ENCODE measurements around the gene DSG4. TPM values are rescaled to one million over a fixed set of nuclear protein-coding genes. Genes with fewer than 3 reads are reported as not detected.

DSG4 gene
- total and polyA plus RNA-seq, 4 experiments from 2014 or later = not detected

DNA sequence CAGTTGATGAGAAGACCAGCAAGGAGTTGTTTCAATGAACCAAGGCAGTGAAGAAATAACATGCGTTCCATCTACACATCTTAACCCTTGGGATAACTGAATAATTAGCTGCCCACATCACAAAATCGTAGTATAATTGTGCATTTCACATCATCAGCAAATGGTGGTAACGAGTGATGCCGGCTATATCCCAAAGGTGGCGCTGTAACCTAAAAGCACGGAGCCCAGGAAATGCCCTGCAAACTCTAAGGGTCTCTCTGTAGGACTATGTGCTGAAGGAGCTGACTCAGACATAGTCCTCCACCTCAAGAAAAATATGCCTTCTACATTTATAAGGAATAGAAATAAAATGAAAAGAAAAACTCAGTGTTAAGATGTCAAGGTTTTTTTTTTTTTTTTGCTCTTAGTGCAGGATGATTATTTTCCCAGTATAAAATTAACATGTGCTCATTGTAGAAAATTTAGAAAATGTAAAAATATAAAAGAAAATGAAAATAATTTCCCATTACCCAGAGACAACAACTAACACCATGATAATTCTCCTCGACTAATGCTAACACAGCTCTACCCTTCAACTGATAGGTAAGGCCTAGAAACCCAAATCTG lies 47.9 kb downstream of the DSG4 start:
- CTCF ChIA-PET (ENCODE audit: partially characterized antibody) = no interaction called here
- Mint-ChIP-seq H3K4me3 (no peak overlapping the region), H3K27ac (no peak overlapping the region), H3K9me3 (peaks cover 0 to 4% (median under 1%) of the 10 kb centered on the region in 8 donors), H3K4me1 (no peaks in the 10 kb centered on the region), H3K27me3 (peaks cover 0 to 4% of the 10 kb centered on the region in 2 donors), H3K36me3 (no peaks in the 10 kb centered on the region)
- no peaks in the 10 kb centered on the region for H3K36me3 ChIP-seq (ENCODE audit: insufficient read depth, low read length)
- no peaks in the 10 kb centered on the region for H3K4me1 ChIP-seq (ENCODE audit: insufficient read depth, low read length)
- no peak overlapping the region for H3K4me3 ChIP-seq (ENCODE audit: low read length in 2 of 2)
- no peaks in the 10 kb centered on the region for H3K27me3 ChIP-seq (ENCODE audit: insufficient read depth, low read length)
- no peaks in the 10 kb centered on the region for H3K9me3 ChIP-seq (ENCODE audit: control insufficient read depth in 1 of 2, low read length in 2 of 2)
- intact Hi-C loops (cut with micrococcal nuclease) = no loop called here
- POLR2A ChIA-PET (ENCODE audit: partially characterized antibody) = no interaction called here
- no peak for DNase-seq
- no peak overlapping the region for H3K27ac ChIP-seq (ENCODE audit: low read depth, low read length)

DNA sequence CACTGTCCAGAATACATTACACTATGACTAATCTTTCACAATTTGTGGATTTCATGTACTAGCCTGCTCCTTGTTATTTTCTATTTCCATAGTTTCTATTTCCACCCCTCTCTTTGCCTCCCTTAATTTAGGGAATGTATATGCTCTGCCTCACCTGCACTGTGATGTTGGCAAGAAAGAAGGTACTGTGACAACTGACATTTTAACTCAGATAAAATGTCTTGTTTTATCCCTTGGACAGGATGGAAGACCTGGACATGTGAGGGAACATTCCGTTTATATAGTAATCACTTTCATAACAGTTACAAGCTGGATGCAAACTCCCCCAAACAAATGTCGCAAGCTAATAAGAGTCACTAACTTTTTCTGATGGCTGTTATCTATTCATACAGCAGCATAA lies 49.4 kb downstream of the DSG4 start:
- no peaks in the 10 kb centered on the region for H3K36me3 Mint-ChIP-seq
- DNase-seq = no peak
- Histone ChIP-seq H3K27ac (ENCODE audit: low read depth, low read length) (no peak overlapping the region), H3K36me3 (ENCODE audit: insufficient read depth, low read length) (no peaks in the 10 kb centered on the region), H3K4me1 (ENCODE audit: insufficient read depth, low read length) (no peaks in the 10 kb centered on the region), H3K4me3 (ENCODE audit: low read length in 2 of 2) (no peak overlapping the region), H3K27me3 (ENCODE audit: insufficient read depth, low read length) (no peaks in the 10 kb centered on the region), H3K9me3 (ENCODE audit: control insufficient read depth in 1 of 2, low read length in 2 of 2) (no peaks in the 10 kb centered on the region)
- POLR2A ChIA-PET (ENCODE audit: partially characterized antibody) = no interaction called here
- no peak overlapping the region for H3K27ac Mint-ChIP-seq
- no peak overlapping the region for H3K4me3 Mint-ChIP-seq
- H3K4me1 Mint-ChIP-seq = no peaks in the 10 kb centered on the region
- intact Hi-C loops (cut with micrococcal nuclease) = no loop called here
- H3K9me3 Mint-ChIP-seq = peaks cover 0 to 6% (median 2%) of the 10 kb centered on the region in 8 donors
- peaks cover 0 to 4% of the 10 kb centered on the region in 2 donors for H3K27me3 Mint-ChIP-seq
- CTCF ChIA-PET (ENCODE audit: partially characterized antibody) = no interaction called here

DNA sequence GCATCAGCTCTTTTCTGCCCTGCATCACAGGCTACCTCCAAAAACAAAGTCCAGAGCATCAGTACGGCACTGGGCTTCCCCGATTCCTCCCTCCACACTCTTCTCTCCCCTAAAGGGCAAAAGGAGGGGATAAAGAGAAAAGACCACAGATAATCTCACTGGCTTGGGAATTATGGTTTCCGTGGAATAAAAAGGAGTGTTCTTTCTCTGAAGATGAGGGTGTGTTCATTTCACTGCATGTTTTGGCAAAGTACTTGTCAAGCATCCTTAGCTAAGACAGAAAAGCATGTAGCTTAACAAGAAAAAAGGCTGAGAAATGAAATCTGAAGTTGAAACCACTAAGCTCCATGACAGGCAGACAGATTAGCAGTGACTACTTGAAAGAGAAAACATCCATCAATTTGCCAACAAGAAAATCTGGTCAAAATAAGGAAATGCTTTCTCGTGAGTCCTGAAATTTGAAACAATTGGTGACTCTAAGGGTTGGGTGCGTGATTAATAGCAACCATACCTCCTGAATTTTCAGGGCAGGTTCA lies 50.4 kb downstream of the DSG4 start:
- Histone ChIP-seq H3K4me1 (ENCODE audit: insufficient read depth, low read length) (no peaks in the 10 kb centered on the region), H3K4me3 (ENCODE audit: low read length in 2 of 2) (no peak overlapping the region), H3K9me3 (ENCODE audit: control insufficient read depth in 1 of 2, low read length in 2 of 2) (no peaks in the 10 kb centered on the region), H3K27me3 (ENCODE audit: insufficient read depth, low read length) (no peaks in the 10 kb centered on the region), H3K27ac (ENCODE audit: low read depth, low read length) (no peak overlapping the region), H3K36me3 (ENCODE audit: insufficient read depth, low read length) (no peaks in the 10 kb centered on the region)
- Mint-ChIP-seq H3K4me3 (no peak overlapping the region), H3K27ac (no peak overlapping the region), H3K27me3 (peaks cover 0 to 4% of the 10 kb centered on the region in 2 donors), H3K36me3 (no peaks in the 10 kb centered on the region), H3K9me3 (peaks cover 0 to 9% (median 4%) of the 10 kb centered on the region in 8 donors), H3K4me1 (no peaks in the 10 kb centered on the region)
- no peak for DNase-seq
- POLR2A ChIA-PET (ENCODE audit: partially characterized antibody) = no interaction called here
- CTCF ChIA-PET (ENCODE audit: partially characterized antibody) = no interaction called here
- intact Hi-C loops (cut with micrococcal nuclease) = no loop called here

DNA sequence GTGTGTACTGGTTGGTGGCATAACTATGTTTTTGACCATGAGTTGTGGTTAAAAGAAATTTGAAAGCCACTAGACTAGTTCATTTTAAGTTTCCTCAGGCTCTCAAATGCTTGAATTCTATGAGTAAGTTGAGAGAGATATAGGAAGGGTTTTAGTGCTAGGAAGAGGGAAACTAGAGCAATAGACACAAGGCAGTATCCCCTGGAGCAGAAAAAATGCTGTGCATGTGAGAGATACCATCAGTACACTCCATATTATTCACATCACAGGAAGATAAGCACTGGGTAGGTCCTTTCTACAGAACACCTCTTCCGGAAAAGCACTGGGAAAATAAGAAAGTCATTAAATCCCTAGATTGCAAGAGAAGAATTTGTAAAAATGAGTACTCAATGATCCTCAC lies 51.6 kb downstream of the DSG4 start:
- ChIA-PET POLR2A (ENCODE audit: partially characterized antibody) (no interaction called here), CTCF (ENCODE audit: partially characterized antibody) (no interaction called here)
- Mint-ChIP-seq H3K4me3 (no peak overlapping the region), H3K27ac (no peak overlapping the region), H3K4me1 (no peaks in the 10 kb centered on the region), H3K9me3 (peaks cover 0 to 13% (median 4%) of the 10 kb centered on the region in 8 donors), H3K27me3 (peaks cover 0 to 2% of the 10 kb centered on the region in 2 donors), H3K36me3 (no peaks in the 10 kb centered on the region)
- intact Hi-C loops (cut with micrococcal nuclease) = no loop called here
- Histone ChIP-seq H3K9me3 (ENCODE audit: control insufficient read depth in 1 of 2, low read length in 2 of 2) (no peaks in the 10 kb centered on the region), H3K4me3 (ENCODE audit: low read length in 2 of 2) (no peak overlapping the region), H3K4me1 (ENCODE audit: insufficient read depth, low read length) (no peaks in the 10 kb centered on the region), H3K27ac (ENCODE audit: low read depth, low read length) (no peak overlapping the region), H3K27me3 (ENCODE audit: insufficient read depth, low read length) (no peaks in the 10 kb centered on the region), H3K36me3 (ENCODE audit: insufficient read depth, low read length) (no peaks in the 10 kb centered on the region)
- DNase-seq = no peak

DNA sequence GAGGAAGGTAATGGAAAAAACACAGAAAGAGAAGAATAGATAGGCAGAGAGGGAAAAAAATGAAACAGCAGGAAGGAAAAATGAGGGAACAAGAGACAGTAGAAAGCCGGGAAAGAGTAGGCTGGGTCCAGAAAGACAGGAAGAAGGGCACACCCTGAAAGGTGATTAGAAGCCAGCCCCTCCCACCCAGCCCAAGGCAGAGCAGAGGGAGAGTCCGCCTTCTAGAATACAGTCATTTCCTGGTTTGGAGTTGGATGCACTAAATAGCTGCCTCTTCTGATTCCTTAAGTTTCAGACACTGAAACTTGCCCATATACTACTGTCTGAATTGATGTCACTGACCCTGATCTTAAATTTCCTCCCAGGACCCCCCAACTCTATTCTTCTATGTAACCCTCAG lies 53.0 kb downstream of the DSG4 start:
- Histone ChIP-seq H3K9me3 (ENCODE audit: control insufficient read depth in 1 of 2, low read length in 2 of 2) (no peaks in the 10 kb centered on the region), H3K27me3 (ENCODE audit: insufficient read depth, low read length) (no peaks in the 10 kb centered on the region), H3K36me3 (ENCODE audit: insufficient read depth, low read length) (no peaks in the 10 kb centered on the region), H3K4me3 (ENCODE audit: low read length in 2 of 2) (no peak overlapping the region), H3K27ac (ENCODE audit: low read depth, low read length) (no peak overlapping the region), H3K4me1 (ENCODE audit: insufficient read depth, low read length) (no peaks in the 10 kb centered on the region)
- H3K27me3 Mint-ChIP-seq = peaks cover 0 to 2% of the 10 kb centered on the region in 2 donors
- no peaks in the 10 kb centered on the region for H3K36me3 Mint-ChIP-seq
- H3K4me3 Mint-ChIP-seq = no peak overlapping the region
- no peaks in the 10 kb centered on the region for H3K4me1 Mint-ChIP-seq
- peaks cover 0 to 13% (median 5%) of the 10 kb centered on the region in 8 donors for H3K9me3 Mint-ChIP-seq
- no peak overlapping the region for H3K27ac Mint-ChIP-seq
- ChIA-PET CTCF (ENCODE audit: partially characterized antibody) (no interaction called here), POLR2A (ENCODE audit: partially characterized antibody) (no interaction called here)
- DNase-seq = no peak
- intact Hi-C loops (cut with micrococcal nuclease) = no loop called here

DNA sequence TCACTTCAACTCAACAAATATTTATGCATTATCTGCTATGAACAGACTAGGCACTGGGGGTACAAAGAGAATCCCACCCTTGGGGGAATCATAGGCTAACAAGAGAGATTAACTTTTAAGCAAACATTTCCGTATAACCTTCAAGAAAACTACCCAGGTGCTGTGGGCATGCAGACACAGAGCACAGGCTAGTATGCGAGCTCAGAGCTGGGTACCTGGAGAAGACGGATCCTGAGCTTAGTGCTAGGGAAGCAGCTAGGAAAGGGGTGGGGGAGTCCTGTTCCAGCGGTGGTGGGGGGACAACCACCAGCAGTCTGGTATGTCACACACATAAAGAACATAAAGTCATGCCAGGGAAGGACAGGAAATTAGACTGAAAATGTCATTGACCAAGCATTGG lies 53.5 kb downstream of the DSG4 start:
- no peak overlapping the region for H3K27ac ChIP-seq (ENCODE audit: low read depth, low read length)
- Mint-ChIP-seq H3K27ac (no peak overlapping the region), H3K27me3 (peaks cover 0 to 2% of the 10 kb centered on the region in 2 donors), H3K4me3 (no peak overlapping the region), H3K9me3 (peaks cover 0 to 13% (median 7%) of the 10 kb centered on the region in 8 donors), H3K4me1 (no peaks in the 10 kb centered on the region), H3K36me3 (no peaks in the 10 kb centered on the region)
- ChIA-PET POLR2A (ENCODE audit: partially characterized antibody) (no interaction called here), CTCF (ENCODE audit: partially characterized antibody) (no interaction called here)
- DNase-seq = no peak
- intact Hi-C loops (cut with micrococcal nuclease) = no loop called here
- no peaks in the 10 kb centered on the region for H3K27me3 ChIP-seq (ENCODE audit: insufficient read depth, low read length)
- H3K36me3 ChIP-seq (ENCODE audit: insufficient read depth, low read length) = no peaks in the 10 kb centered on the region
- no peaks in the 10 kb centered on the region for H3K9me3 ChIP-seq (ENCODE audit: control insufficient read depth in 1 of 2, low read length in 2 of 2)
- H3K4me3 ChIP-seq (ENCODE audit: low read length in 2 of 2) = no peak overlapping the region
- H3K4me1 ChIP-seq (ENCODE audit: insufficient read depth, low read length) = no peaks in the 10 kb centered on the region

DNA sequence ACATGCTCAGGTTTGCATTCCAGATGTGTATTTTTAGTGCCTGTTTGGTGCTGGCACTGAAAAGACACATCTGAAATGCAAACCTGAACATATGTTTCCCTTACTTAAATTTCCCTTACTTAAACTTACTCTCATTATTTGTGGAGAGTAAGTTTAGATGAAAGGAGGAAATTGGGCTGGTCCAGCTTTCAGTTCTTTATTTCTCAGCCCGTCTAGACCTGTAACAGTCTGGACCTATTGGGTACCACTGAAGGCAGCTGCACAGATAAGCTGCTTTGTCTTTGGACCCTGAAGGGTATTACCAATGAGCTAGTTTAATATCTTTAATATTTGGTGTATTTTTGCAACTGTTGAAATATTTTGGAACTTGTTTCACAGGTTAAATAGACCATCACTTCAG lies 54.0 kb downstream of the DSG4 start:
- H3K9me3 ChIP-seq (ENCODE audit: control insufficient read depth in 1 of 2, low read length in 2 of 2) = no peaks in the 10 kb centered on the region

More for the DNA sequence above, 54.0 kb downstream of the DSG4 start:
- H3K4me1 Mint-ChIP-seq = no peaks in the 10 kb centered on the region
- ChIA-PET CTCF (ENCODE audit: partially characterized antibody) (no interaction called here), POLR2A (ENCODE audit: partially characterized antibody) (no interaction called here)
- no peak for DNase-seq
- Histone ChIP-seq H3K27me3 (ENCODE audit: insufficient read depth, low read length) (no peaks in the 10 kb centered on the region), H3K36me3 (ENCODE audit: insufficient read depth, low read length) (no peaks in the 10 kb centered on the region), H3K27ac (ENCODE audit: low read depth, low read length) (no peak overlapping the region), H3K4me1 (ENCODE audit: insufficient read depth, low read length) (no peaks in the 10 kb centered on the region), H3K4me3 (ENCODE audit: low read length in 2 of 2) (no peak overlapping the region)
- peaks cover 0 to 2% of the 10 kb centered on the region in 2 donors for H3K27me3 Mint-ChIP-seq
- no peak overlapping the region for H3K4me3 Mint-ChIP-seq
- no peak overlapping the region for H3K27ac Mint-ChIP-seq
- peaks cover 0 to 13% (median 7%) of the 10 kb centered on the region in 8 donors for H3K9me3 Mint-ChIP-seq
- intact Hi-C loops (cut with micrococcal nuclease) = no loop called here
- no peaks in the 10 kb centered on the region for H3K36me3 Mint-ChIP-seq

Data from CD4-positive, alpha-beta memory T cell (primary cell).